Dermis blood vessel endothelial cell (primary cell): ENCODE measurements around the gene C12orf60. TPM values are rescaled to one million over a fixed set of nuclear protein-coding genes. Genes with fewer than 3 reads are reported as not detected.

ENCODE experiments used
- DNase-seq: peaks from one replicate; pipeline ENCODE4 v3.0.0; 2010
- total RNA-seq: library from RNA; depleted of rRNA; stranded (reverse); fragments of >200 nt; gene quantifications from 2 replicates; pipeline ENCODE4 v1.2.3, GENCODE V29; 2014

Gene C12orf60
- total RNA-seq, 1 donor from 2014 or later, result 1.7 TPM

DNA sequence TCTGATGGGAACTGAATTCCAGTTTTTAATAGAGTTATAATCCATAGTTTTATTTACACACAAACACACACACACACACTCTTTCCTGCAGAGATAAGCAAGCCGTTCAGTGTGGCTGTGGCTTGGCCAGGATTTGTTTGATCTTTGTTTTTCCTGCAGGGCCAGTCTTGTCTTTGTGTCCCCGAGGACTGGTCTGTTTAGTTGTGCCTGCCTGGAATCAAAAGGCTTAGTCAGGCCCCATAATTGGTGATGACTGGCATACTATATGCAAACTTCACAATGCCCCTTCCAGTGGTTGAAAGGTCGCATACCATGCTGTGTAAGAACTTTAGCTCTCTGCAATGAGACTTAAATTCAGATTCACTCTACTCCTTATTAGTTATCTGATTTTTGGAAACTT lies 26.2 kb upstream of the C12orf60 start:
- no peak for DNase-seq

DNA sequence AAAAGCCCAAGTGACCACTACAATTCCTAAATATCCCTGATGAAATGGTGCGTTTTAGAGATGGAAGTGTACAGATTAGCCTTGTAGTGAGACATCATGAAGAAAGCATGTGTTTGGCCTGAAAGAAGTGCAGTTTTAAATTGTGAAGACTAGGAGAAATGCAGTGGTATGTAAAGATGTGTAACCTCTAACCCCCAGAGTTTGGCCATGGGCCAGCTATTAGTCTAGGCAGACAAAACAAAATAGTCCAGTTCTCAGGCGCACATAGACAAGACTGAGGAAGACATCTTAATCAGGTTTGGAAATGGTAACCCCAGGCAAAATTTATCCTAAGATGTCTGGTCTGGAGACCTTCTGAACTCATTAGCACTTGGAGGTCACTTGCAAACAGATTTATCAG lies 23.6 kb upstream of the C12orf60 start:
- DNase-seq, result no peak

DNA sequence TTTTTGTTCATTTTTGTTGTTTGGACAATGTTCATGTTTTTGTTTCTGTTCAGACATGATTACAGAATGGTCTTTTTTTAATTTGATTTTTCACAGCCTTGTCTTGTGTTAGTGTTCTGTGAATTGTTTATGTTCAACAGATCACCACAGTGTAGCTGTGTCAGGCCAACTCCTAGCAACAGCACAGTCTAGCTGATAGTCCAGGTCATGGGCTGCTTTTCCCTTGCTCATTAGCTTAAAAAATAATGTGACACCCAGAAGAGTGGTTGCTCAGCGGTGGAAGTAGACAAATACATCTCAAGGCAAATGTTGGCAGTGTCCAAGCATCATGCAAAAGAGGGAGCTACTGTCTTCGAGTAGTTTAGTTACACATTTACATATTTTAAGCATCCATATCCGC lies 22.6 kb upstream of the C12orf60 start:
- DNase-seq, result no peak

DNA sequence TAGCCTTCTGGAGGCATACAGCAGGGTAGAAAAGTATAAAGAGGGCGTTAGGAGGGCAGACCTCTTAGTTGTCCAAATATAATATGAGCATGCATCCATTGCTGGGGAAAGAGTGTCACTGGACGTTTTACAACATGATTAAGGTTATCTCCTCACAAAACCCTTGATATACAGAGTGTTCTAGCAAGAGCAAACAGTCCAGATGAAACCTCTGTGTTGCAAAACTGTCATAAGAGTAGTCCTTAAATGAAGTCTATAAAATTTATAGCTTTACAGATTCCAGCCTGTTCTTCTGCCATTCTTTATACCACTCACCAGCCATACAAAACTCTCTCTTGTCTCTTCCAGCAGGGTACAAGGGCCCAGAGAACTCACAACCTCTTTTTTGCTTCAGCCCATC lies 21.9 kb upstream of the C12orf60 start:
- DNase-seq, result no peak

DNA sequence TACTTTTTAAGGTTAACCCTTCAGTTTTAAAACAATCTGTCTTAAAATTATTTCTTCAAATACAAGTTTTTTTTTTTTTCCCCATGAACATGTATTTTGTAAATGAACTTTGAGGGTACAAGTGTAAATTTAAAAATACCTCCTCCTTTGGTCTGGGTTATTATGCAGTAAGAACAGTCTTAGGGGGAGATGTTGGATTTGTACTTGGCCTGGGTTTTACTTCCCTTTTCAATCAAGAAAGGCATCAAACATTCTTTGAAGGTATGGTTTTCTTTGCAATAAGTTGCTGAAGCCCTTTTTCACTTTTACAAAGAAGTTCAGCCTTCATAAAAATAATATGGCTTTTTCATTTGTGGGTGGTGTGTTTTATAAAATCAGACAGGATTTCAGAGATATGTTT lies 20.7 kb upstream of the C12orf60 start:
- no peak for DNase-seq

DNA sequence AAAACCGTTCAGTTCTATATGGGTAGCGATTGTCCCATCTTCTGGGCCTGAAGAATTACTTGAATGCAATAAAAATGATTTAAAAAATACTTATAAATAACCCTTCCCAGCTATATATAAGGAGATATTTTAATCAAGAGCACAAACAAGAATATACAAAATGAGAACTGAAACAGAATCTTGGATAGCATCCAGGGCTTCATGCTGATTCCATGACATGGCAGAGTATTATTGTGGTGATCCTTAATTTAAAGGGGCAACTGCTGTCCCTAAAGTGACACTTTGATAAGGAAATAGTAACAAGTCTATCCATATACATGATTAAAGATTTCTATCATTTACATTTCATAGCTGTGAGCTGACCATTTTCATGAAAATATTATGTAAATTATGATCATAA lies 19.0 kb upstream of the C12orf60 start:
- no peak for DNase-seq

DNA sequence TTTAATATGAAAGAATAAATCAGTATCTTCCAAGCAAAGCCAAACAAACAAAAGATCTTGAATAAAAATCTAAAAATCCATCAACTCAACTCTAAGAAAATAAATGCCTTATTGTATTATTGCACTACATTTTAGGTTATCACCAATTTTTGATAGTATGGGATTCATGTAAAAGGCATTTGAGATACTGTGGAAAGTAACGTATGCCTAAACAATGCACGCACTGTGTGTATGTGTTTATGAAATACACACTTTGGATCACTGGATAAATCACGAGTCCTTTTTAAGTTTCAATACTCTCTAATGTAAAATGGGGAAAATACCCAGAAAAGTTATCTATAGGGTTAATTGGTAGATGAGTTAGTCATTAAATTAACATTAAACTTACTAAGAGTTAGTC lies 17.9 kb upstream of the C12orf60 start:
- no peak for DNase-seq

DNA sequence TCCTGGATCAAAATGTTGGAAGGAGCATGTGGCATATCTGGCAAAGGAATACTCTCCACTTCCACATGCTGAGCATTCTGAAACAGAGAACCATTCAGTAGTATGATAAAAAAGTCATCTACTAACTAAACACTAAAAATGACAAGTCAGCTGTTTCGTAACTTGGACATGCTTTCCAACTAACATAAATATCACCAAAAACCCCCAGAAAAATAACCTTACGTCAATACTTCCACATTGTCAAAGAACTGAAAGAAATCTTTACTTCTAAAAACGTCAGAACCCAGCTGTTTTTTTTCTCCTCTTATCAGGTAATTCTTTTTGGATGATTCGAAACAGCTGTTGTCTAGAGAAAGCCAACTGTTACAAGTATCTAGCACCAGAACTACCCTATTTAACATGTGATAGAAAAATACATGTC lies 8.4 kb upstream of the C12orf60 start:
- no peak for DNase-seq

DNA sequence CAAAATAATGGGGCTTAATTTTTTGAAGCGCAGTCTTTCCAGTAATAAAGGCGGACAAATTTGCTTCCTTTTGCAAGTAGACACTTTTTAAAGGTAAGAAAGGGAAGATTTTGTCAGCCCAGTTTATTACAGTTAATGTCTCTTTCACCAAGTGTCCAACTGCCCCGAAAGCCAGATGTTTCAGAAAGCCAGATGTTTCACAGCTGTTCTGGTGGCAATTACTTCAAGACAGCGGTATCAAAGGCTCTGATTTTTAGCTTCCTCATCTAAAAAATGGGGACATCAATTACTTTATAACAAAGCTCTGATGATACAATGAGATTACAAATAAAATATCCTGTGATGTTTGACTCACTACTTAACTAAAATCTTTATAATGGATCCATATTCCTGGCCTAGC lies 1.2 kb upstream of the C12orf60 start:
- no peak for DNase-seq

DNA sequence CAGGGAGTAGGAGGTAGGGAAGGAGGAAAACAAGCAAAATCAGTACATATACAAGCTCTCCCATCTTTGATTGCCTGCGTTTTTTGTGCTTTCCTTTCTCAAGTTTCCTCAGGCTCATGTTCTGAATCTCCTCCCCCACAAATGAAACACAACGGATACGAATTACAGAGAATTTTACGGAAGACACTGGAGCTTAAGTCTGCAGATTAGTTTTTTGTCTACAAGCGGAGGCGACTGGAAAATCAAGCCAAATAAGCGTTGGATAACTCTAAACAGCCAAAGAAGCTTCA lies 804 bp upstream of the C12orf60 start:
- DNase-seq, result no peak

DNA sequence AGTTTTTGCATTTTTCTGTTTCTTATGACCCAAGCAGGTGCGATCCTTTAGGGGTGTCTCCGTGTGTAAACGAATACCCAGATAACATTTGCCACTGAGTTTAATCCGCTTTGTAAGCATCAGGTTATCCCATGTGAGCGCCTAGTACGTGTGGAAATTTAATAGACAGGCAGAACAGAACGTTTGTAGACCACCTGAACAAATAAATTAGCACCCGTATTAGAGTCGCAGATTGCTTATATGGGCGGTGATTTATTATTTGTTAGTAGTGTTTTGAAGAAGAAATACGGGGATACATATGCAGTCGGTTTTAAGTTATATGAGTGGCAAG lies 325 bp downstream of the C12orf60 start:
- DNase-seq, result no peak

DNA sequence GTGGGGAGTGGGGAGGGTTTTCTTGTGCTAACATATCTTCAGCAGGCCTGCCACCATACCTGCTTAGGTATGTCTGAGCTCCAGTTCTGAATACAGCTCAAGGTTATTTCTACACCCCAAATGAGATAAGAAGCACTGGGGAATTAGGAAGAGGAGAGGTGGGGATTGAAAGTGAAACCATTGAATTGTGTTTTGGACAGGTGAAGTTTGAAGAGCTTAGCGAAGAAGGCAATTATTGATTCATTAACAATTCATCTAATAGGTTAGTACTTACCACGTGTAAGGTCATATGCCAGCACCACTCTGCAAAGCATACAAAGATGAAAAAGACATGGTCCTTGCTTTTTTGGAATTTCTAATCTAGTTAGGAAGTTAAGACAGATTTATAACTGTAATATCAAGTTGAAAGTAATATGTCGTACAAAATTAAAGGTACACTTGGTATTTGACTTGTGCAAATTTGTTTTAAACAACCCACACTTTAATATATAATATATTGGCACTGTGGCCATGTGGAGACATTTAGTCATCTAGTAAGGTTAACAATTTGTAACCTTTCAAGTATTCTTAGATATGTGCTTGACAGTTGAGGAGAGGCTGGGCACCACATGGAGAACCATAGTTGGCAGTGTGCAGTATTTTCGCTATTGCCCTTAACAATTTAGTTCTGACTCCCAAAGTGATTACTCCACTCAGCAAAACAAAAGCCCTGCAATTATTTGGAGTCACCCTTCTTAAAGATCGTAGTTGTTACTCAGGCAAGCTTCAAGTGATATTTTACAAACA lies 6.9 kb downstream of the C12orf60 start:
- no peak for DNase-seq

DNA sequence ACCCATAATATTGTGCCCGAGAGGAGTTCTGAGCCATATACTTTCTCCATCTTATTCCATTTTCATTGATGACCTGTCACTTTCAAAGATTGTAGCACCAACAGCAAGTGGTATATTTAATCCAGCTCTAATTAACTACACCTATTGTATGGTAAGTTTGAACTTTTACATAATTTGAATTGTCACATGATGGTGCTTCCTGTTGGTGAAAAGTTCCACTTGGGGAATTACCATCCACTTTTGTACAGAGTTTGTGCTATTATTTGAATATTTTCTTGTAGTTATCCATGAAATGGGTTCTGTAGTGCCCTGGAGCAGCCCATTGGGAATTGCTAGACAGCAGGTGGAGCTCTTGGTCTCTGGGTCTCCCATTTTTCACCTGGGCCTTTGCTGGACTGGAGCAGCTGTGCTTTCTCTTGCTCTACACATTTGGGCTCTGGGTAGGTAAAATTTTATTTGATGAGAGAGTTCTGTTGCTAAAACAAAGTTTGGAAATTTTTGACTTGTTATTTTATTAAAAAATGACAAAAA lies 7.5 kb downstream of the C12orf60 start:
- DNase-seq, result peak; percentile 68

DNA sequence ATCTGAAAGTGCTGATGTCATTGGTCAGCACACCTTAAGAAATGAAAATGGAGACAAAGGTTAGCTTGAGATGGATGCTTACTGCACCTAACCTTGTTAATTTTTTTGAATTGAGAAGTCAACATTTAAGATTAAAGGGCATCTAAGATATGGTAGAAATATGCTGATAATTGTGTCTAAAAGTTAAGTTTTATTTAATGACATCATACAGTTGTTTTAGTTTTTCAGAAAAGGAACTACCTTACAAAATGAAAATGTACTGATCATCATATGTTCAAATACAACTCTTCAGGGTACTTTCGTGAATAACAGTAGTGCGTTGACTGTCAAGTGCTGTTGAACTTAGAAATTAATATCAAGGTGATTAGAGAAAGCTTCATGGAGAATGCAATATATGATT lies 8.0 kb downstream of the C12orf60 start:
- DNase-seq, result no peak

DNA sequence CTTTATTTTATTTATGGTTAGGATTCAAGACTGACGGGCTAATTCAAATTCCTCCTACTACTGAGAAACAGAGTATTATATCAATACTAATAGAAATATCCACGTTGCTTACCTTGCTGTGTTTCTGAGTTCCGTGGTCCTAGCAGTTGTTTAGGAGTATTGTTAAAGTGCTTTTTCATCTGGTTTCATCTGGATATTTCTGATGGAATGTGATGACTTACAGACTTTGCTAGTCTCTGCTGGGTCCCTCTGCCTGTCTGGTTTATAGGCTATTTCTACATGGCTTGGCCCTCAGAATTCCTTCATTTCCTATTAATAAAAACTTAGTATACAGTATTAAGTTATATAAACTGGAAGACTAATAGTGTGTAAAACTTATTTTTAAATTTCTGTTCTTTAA lies 10.5 kb downstream of the C12orf60 start, which contains the start of gene SMCO3:
SMCO3 (minus strand) TSS at position 169 of the 400 bp plus-strand sequence. CDS start 7,502 bp downstream, outside the sequence.
- DNase-seq, result no peak

DNA sequence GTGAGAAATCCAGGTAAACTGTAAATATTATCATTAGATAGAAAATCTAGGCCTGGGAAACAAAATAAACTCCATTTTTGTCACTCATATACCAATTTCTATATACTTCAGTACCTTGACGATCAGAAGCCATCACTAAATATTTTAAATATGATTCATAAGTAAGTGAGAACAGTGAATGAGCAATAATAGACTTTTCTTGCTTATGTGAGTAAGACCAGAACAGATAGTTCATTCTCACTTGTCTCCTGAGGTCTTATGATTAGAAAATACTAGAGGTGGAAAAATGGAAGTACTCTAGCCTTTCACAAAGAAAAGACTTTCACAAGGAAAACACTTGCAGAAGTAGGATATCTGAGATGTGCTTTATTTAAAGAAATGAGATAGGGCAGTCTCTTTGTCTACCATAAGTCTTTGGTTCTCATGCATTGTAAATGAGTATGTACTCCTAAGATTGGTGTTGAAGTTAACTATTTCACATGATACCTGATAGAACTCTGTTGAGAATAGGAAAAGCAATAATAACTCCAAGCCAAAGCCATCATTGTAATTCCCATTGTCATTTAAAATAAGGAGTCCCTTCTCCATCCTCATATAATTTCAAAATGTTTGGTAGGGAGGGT lies 20.7 kb downstream of the C12orf60 start:
- no peak for DNase-seq

DNA sequence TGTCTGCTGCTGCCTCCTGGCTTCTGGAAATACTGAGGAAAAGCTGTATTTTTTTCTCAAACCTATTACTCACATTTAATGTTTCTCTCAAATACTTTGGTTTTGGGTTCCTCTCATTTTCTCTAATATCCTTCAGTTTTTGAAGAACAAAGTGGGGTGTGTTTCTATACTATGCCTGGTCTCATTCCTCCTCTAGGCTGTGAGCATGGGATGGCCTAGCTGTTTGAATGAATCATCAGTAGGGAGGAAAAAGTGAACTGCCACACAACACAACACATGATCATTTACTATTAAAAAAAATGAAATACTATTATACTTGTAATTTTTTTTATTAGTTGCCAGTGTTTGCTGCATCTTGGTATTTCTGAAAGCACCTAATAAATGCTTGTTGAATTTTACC lies 21.8 kb downstream of the C12orf60 start:
- no peak for DNase-seq

DNA sequence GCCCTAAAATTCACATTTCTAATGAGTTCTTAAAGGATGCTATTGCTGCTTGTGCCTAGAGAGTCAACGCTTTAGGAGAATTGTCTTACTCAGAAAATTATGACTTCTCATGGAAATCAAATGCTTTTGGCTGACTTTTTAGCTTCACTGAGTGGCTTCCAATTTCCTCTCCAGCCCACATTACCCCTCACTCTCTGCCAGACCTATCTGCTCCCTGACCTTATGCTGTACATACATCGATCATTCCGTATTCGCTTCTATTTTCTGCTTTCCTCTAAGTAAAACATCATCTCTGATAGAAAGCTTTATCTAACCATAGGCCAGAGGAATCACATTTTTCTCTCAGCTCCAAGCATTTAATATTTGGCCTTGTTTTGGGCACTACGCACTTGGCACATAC lies 23.0 kb downstream of the C12orf60 start:
- no peak for DNase-seq

DNA sequence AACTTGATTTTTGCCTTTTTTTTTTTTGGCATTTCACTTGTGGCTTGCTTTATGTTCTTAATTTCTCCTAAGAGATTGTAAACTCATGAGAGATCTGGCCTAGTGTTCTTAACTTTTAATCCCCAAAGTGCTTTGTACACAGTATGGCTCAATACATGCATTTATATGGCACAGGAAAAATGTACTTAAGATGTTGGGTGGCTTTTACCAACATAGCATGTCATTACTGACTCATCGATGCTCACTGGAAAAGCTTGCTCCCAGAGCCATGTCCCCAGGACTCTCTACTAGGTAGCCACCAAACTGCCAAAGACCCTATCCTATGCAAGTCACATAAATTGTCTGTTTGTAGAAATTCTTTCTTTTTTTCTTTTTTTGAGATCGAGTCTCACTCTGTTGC lies 23.6 kb downstream of the C12orf60 start:
- no peak for DNase-seq

DNA sequence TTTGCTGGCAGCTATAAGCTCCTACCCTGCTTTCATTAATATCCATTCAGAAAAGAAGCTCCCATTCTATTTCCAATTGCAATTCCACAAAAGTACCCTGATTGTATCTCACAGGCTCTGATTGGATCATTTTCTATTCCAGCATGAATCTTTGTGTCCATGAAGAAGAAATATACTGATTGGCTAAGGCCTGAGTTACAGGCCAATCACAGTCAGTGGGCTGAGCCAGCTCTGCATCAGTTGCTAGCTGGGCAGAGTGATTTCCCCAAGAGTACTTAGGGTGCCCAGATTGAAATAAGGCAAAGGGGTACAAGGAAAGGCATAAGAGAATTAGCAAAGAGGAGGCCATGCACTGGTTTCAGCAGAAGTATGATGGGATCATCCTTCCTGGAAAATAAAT lies 25.4 kb downstream of the C12orf60 start:
- peak; percentile 27 for DNase-seq

DNA sequence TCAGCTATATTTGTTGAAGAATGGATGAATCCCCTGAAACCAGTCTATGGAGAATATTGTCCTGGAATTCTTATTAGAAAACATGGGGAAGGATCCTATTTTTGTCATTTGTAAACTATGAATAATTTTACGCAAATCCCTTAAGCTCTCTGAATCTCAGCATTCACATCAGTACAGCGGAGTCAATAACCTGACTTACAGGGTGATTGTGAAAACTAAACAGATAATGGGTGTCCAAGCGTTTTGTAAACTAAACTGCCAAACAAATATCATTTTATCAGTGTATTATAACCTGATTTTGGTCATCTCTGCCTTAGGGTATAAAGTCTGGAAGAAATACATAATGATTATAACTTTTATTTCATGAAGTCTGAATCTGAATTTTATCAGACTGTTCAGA lies 29.9 kb downstream of the C12orf60 start:
- no peak for DNase-seq

DNA sequence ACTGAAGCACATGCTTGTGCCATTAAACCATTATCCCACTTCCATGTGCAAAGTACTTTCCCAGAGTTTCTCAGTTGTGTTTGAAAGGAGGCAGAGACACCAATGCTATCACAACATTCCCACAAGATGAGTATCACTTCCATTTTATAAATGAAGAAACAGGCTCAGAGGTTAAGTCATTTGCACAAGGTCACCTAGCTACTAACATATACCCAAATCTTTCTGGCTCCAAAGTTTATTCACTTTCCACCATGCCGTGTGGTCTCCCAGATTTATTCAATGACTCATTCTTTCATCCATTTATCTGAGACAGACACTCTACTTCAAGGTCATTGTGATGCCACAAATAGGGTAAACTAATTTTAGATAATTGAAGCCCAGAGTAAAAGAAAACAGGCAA lies 30.5 kb downstream of the C12orf60 start:
- no peak for DNase-seq

DNA sequence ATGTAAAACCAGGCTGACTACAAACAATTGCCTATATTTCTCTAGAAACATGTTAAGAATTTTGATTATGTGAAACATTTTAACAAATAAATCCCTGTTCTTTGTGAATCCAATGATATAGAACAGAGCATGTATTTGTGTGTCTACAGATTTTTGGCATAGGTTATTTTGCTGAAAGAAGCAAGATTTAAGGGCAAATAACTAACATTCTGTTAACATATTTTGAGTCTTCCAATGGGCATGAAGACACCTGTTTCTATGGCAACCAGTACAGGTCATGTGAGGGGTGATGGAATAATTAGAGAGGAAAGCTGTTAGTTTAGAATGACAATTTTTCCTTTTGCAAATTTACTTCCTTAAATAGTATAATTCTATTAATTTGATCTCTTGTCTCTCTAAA lies 31.0 kb downstream of the C12orf60 start:
- DNase-seq, result peak; percentile 23

DNA sequence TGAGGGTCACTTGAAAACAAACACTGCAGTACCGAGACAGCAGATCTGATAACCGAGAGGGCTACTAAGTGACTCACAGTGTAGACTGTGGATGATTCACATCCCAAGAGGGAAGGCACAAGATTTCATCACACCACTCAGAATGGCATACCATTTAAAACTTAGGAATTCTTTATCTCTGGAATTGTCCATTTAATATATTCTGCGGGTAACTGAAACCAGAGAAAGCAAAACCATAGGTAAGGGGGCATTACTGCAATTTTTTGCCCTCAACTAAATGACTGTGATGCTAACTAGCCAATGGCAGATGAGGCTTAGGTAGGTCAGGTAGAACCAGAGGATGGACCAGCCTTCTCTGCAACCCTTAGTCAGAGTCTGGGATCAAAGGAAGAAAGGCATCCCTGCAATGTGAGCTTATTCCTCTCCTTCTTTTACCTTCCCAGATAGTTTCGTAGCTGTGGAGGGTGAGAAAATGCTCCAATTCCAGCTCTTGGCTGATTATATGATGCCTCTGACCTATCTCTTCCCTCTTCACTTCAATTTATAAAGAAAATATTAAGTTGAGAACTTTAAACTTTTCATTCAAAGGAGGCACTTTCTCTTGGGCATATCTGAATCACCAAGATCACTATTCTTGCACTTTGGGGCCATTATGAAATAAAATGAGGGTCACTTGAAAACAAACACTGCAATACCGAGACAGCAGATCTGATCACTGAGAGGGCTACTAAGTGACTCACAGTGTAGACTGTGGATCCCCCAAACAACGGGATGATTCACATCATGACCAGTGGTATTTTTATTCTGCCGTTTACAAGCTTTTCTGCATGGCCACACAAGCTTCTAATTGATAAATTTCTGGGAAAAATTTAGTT lies 33.1 kb downstream of the C12orf60 start:
- DNase-seq, result peak; percentile 81
